Liver (tissue), 3 donors: Measurements from ENCODE around the gene XXYLT1.

ENCODE experiments used
- EGR1 ChIP-seq, 2 donors: IDR thresholded peaks; 2 replicates each; pipeline ENCODE4 v1.6.1; 2016 to 2018; ENCODE audit warnings: antibody characterized with exemption in 2 of 2, low read depth in 2 of 2
- FOXA1 ChIP-seq: IDR thresholded peaks from 2 replicates; pipeline ENCODE4 v1.6.1; 2016; ENCODE audit warnings: antibody characterized with exemption
- GABPA ChIP-seq, 2 donors: IDR thresholded peaks in 1 of 2; conservative IDR thresholded peaks in 1 of 2; 2 replicates each; pipeline ENCODE4 v1.6.1; 2016; ENCODE audit warnings: antibody characterized with exemption in 2 of 2, mild to moderate bottlenecking in 1 of 2, moderate library complexity in 1 of 2
- NR2F2 ChIP-seq: IDR thresholded peaks from 2 replicates; pipeline ENCODE4 v1.6.1; 2016; ENCODE audit warnings: antibody characterized with exemption
- RAD21 ChIP-seq, 2 donors: IDR thresholded peaks; 2 replicates each; pipeline ENCODE4 v1.6.1; 2016; ENCODE audit warnings: antibody characterized with exemption in 2 of 2, mild to moderate bottlenecking in 2 of 2
- RXRA ChIP-seq, 2 donors: IDR thresholded peaks; 2 replicates each; pipeline ENCODE4 v1.6.1; 2017 to 2018; ENCODE audit warnings: antibody characterized with exemption in 2 of 2, mild to moderate bottlenecking in 1 of 2
- SP1 ChIP-seq: IDR thresholded peaks from 2 replicates; pipeline ENCODE4 v1.6.1; 2018; ENCODE audit warnings: antibody characterized with exemption, mild to moderate bottlenecking
- TAF1 ChIP-seq: conservative IDR thresholded peaks from 2 replicates; pipeline ENCODE4 v1.6.1; 2016; ENCODE audit warnings: antibody characterized with exemption, mild to moderate bottlenecking
- YY1 ChIP-seq: IDR thresholded peaks from 2 replicates; pipeline ENCODE4 v1.6.1; 2016; ENCODE audit warnings: antibody characterized with exemption, mild to moderate bottlenecking
- TF ChIP-seq, protein P1 (sequence below): fragments of 150-350 bp; IDR thresholded peaks from 2 replicates; pipeline ENCODE4 v1.5.1; 2017; ENCODE audit warnings: improper control_type of control experiment, low read depth, low read length; ENCODE audit not compliant: missing input control
- TF ChIP-seq, protein P2 (sequence below): IDR thresholded peaks from 2 replicates; pipeline ENCODE4 v1.6.1; 2016; ENCODE audit warnings: antibody characterized with exemption
- TF ChIP-seq, protein P3 (sequence below): IDR thresholded peaks from 2 replicates; pipeline ENCODE4 v1.6.1; 2016; ENCODE audit warnings: antibody characterized with exemption
- TF ChIP-seq, protein P4 (sequence below): IDR thresholded peaks from 2 replicates; pipeline ENCODE4 v1.6.1; 2016; ENCODE audit warnings: antibody characterized with exemption
- donor health status: healthy.
- donor health status: healthy.

DNA sequence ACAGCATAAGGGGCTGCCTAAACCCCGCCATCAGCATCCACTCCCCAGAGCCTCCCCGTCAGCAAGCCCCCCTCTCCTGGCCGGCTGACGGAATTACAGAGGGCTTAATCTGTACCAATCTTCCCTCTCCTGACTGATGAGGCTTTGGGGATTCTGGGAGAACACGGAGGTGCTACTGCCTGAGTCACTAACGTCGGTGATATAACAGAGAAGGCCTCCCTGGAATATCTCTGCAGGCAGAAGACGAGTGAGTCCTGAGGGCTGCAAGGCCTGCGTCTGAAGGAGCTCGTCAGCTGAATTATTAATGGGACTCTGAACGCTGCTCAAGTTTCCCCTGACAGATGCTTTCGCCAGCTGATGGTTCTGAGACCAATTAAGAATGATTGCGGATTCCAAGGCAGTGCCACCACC is 147.7 kb downstream of the XXYLT1 start:
- TF ChIP-seq, protein P1, sequence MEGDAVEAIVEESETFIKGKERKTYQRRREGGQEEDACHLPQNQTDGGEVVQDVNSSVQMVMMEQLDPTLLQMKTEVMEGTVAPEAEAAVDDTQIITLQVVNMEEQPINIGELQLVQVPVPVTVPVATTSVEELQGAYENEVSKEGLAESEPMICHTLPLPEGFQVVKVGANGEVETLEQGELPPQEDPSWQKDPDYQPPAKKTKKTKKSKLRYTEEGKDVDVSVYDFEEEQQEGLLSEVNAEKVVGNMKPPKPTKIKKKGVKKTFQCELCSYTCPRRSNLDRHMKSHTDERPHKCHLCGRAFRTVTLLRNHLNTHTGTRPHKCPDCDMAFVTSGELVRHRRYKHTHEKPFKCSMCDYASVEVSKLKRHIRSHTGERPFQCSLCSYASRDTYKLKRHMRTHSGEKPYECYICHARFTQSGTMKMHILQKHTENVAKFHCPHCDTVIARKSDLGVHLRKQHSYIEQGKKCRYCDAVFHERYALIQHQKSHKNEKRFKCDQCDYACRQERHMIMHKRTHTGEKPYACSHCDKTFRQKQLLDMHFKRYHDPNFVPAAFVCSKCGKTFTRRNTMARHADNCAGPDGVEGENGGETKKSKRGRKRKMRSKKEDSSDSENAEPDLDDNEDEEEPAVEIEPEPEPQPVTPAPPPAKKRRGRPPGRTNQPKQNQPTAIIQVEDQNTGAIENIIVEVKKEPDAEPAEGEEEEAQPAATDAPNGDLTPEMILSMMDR = no peak
- TF ChIP-seq TAF1 (no peak), SP1 (no peak), RAD21 (IDR thresholded peaks at IDR 0.05) (no peak), GABPA (IDR thresholded peaks at IDR 0.05 in 1 of 2, conservative IDR thresholded peaks at IDR 0.05 in 1 of 2) (no peak), FOXA1 (no peak), NR2F2 (no peak), YY1 (no peak), RXRA (IDR thresholded peaks at IDR 0.05) (no peak), EGR1 (IDR thresholded peaks at IDR 0.05; ENCODE audit: low read depth in 2 of 2) (no peak)
- TF ChIP-seq, protein P2, sequence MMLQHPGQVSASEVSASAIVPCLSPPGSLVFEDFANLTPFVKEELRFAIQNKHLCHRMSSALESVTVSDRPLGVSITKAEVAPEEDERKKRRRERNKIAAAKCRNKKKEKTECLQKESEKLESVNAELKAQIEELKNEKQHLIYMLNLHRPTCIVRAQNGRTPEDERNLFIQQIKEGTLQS = no peak
- TF ChIP-seq, protein P3, sequence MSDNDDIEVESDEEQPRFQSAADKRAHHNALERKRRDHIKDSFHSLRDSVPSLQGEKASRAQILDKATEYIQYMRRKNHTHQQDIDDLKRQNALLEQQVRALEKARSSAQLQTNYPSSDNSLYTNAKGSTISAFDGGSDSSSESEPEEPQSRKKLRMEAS = no peak
- TF ChIP-seq, protein P4, sequence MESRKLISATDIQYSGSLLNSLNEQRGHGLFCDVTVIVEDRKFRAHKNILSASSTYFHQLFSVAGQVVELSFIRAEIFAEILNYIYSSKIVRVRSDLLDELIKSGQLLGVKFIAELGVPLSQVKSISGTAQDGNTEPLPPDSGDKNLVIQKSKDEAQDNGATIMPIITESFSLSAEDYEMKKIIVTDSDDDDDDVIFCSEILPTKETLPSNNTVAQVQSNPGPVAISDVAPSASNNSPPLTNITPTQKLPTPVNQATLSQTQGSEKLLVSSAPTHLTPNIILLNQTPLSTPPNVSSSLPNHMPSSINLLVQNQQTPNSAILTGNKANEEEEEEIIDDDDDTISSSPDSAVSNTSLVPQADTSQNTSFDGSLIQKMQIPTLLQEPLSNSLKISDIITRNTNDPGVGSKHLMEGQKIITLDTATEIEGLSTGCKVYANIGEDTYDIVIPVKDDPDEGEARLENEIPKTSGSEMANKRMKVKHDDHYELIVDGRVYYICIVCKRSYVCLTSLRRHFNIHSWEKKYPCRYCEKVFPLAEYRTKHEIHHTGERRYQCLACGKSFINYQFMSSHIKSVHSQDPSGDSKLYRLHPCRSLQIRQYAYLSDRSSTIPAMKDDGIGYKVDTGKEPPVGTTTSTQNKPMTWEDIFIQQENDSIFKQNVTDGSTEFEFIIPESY = no peak
